Central memory CD4-positive, alpha-beta T cell (primary cell): ENCODE measurements around the gene CSH2.

Experiments
- DNase-seq: peaks from one replicate; pipeline ENCODE4 v3.0.0; 2022

CSH2 gene

GRCh38 chr17:63833741-63834373, 39.6 kb downstream of the CSH2 start:
- no peak for DNase-seq

DNA sequence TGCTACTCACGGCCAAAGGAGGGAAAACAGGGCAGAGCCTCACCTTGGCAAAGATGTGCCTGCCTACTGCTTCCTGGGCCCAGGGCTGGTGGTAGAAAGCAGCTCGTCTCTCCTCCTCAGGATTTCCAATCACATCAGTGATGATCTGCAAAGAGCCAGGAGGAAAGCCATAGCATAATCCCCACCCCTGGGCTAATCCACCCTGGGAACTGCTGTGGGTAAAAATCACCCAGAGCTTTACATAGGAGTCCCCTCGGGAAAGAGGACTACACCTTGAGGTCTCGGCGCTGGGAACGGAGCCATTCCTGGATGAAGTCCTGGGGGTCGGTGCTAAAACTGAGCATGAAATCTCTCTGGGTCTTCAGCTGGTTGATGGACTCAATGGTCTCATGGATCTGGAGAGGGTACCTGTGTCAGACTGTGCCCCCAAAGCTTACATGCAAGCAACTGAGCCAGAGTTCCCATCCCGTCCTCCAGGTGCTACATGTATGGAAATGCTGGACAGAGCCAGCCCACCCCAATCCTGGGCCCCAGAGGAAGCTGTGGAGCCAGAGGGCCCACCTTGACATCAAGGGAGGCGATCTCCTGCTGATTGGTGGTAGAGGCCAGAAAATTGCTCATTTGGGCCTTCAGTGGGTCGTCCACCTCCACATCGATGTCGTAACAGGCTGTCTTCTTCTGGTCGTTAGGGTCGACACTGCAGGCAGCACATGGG, 40.3 kb downstream of the CSH2 start:
- no peak for DNase-seq

DNA sequence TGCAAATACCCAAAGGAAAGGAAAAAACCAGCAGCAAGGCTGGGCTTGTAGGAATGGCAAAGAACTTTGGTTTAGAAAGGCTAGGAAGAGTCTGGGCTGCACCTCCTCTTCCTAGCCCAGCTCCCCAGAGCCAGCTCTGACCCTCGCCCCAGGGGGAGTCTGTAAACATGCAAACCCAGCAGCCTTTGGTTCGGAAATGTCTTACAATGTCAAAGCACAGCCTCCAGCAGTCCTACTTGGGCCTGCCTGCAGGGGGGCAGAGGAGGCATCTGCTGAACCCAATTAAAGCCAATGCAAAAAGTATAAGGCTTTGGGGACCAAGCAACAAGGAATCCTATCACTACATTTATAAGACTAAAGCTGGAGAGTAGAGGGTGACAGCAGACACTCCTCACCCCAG, 41.0 kb downstream of the CSH2 start:
- DNase-seq = no peak

GRCh38 chr17:63832014-63832413, 41.5 kb downstream of the CSH2 start:
- no peak for DNase-seq

DNA sequence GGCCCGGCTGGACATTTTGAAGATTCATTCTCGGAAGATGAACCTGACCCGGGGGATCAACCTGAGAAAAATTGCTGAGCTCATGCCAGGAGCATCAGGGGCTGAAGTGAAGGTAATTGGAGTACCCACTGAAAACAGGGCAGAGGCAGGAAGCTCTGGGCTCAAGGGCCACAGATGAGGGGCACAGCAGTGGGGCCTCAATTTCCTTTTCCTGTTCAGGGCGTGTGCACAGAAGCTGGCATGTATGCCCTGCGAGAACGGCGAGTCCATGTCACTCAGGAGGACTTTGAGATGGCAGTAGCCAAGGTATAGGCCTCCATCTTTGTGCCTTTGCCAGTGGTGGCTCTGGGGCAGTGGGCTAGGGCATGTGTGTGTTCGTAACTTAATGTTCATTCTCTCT, 42.0 kb downstream of the CSH2 start:
- DNase-seq = no peak

DNA sequence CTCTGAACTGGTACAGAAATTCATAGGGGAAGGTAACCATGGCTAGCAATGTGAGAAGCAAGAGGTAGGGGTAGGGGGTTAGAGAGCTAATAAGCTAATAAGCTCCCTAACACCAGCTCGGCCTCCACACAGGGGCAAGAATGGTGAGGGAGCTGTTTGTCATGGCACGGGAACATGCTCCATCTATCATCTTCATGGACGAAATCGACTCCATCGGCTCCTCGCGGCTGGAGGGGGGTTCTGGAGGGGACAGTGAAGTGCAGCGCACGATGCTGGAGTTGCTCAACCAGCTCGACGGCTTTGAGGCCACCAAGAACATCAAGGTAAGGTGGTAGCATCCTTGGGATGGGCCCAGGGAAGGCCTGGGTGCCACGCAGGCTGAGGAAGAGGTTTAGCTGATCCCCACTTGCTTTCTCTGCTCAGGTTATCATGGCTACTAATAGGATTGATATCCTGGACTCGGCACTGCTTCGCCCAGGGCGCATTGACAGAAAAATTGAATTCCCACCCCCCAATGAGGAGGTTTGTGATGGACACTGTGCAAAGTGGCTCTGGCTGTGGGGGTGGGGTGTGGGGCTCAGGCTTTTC, 42.5 kb downstream of the CSH2 start:
- no peak for DNase-seq

DNA sequence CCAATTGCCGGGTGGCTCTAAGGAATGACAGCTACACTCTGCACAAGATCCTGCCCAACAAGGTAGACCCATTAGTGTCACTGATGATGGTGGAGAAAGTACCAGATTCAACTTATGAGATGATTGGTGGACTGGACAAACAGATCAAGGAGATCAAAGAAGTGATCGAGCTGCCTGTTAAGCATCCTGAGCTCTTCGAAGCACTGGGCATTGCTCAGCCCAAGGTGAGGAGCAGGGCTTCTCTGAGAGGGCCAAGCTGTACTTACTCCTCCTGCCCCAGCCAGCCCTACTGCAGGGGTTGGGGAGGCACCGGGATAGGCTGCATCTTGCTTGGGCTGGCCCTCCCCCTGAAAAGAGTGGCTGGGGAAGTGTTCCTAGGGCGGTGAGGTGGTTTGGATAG, 43.2 kb downstream of the CSH2 start:
- no peak for DNase-seq

- no peak for DNase-seq
Observed at GRCh38 chr17:63828936-63829335, 44.5 kb downstream of the CSH2 start.

DNA sequence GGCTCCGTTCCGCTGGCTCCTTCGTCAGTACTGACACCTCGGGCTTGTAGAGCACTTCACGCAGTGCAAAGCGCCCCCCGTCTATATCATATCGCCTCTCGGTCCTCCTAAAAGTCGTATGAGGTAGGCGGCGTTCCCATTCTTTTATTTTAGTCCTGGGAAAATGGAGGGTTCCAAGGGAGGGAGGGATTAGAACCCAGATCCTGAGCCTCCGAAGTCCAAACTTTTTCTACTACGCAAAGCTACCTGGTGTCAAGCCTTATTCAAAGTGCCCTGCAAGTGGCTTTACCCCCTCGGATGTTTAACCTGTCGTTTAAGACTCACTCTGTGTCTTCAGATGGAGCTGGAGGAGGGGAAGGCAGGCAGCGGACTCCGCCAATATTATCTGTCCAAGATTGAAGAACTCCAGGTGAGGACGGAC, 45.7 kb downstream of the CSH2 start:
- no peak for DNase-seq

GRCh38 chr17:63827002-63827800, 46.3 kb downstream of the CSH2 start, which contains the start of the genes FTSJ3 and PSMC5:
Gene FTSJ3, minus strand, starts transcription at chr17:63827663. Its CDS starts 761 bp downstream, at chr17:63826902.
Gene PSMC5, plus strand, starts transcription at chr17:63827431. Its CDS starts 60 bp downstream, at chr17:63827491.
- peak; percentile 96 for DNase-seq

DNA sequence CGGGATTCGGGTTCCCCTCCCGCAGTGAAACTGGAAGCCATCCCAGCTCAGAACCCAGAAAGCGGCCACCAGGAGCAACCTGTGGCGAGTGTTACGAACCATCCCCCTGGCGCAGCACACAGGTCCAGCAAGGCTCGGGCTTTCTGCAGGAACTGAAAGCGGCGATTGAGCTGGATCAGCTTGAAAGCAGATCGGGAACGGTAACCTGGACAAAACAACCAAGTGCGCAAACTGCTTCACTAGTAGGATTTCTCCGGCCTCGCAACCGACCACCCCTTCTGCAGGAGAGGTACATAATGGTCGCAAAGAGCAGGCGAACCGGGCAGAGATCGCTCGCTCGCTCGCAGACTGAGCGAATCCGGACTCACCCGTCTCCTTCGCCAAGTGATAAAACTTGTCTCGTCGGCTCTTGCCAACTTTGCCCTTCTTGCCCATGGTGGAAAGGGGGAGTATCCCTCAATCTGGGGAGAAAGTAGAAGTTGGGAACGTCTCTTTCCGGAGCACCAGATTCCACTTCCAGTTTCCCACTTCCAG, 46.9 kb downstream of the CSH2 start:
- DNase-seq = peak; percentile 37

DNA sequence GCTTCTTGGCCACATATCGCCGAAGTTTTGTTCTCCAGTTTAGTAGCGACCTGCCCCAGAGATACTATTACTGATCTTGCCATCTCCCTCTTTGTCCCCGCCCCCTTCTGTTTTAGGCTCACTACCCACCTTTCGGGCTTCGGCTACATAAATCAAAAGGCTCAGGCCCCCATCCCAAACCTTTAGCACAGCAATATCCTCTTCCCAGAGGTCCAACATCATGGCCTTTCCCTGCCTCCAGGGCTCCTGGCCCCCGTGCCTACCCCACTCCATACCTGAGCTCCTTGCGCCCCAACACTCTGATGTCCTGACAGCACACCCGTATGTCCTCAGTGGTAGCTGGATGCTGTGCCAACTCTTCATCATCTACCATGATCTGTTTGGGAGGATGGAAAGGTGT, 49.1 kb downstream of the CSH2 start:
- no peak for DNase-seq

DNA sequence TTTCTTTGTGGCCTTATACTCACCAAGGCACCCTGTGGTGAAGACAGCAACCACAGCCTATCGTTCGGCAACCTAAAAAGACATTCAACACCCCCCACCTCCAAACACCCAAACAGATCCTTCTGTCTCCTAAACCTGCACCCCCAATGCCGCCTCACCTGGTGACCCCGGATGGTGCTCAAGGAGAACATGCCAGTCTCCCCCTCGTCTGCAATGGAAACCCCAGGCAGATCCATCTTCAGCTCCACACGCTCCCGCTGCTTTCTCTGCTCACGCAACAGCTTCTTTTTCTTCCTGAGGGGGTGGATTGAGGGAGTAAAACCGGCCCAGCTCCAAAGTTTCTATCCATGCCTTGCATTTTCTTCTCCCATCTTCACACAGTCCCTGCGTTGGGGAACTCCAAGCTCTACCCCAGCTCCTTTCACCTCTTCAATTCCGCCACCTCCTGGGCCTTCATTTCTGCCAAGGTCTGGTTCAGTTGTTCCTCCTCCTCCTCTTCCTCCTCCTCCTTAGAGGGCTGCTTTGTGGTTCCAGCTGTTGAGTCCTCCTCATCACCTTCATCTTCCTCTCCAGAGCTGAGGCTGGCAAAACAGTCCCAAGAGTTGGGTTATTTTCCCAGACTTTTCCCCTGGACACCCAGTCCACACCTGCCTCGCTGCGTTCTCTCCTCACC, 49.7 kb downstream of the CSH2 start:
- DNase-seq = no peak

DNA sequence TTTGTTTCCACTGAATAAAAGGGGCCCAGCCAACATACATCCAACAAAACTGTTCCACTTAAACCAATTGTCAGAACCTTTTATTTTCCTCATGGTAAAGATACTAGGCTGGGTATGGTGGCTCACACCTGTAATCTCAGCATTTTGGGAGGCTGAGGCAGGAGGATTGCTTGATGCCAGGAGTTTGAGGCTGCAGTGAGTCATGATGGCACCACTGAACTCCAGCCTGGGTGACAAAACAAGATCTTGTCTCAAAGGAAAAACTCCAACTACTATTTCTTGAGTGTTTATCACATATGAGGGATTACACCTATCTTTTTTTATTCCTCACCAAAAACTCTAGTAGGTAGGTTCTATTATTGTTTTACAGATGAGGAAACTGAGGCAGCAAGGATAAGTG, 50.9 kb downstream of the CSH2 start:
- no peak for DNase-seq
